Activated naive CD8-positive, alpha-beta T cell treated with anti-CD3 and anti-CD28 coated beads, Interleukin-2, amount 10 ng/mL, durations not matched to agents 7 days and 5 days (primary cell): ENCODE results near the gene APMAP. TPM values are rescaled to one million over a fixed set of nuclear protein-coding genes. Genes with fewer than 3 reads are reported as not detected.
"Not testable (repeated sequence)": the region's sequence is repeated elsewhere in the genome, so short reads cannot be mapped to it uniquely, and the experiment has no call there.

Experiments
- ATAC-seq: fragments of 150-1000 bp; cut with Tn5 transposase; one replicate; pipeline ENCODE4 v1.10.0; 2021; ENCODE audit warnings: low read depth, moderate library complexity
- POLR2A ChIA-PET: fragments of 350-600 bp; sonication (Branson Sonifier 250); formaldehyde crosslinking; loops from one replicate; lab custom pipeline; 2021; ENCODE audit warnings: antibody characterized with exemption; lab: Charles Lee
- DNase-seq: peaks from one replicate; pipeline ENCODE4 v3.0.0; 2021
- H3K27ac Mint-ChIP-seq: one replicate; pipeline ENCODE4 v1.8.0; 2022; ENCODE audit warnings: mild to moderate bottlenecking, mixed read lengths
- H3K27me3 Mint-ChIP-seq: one replicate; pipeline ENCODE4 v1.8.0; 2022; ENCODE audit warnings: mild to moderate bottlenecking, moderate library complexity, mixed read lengths
- H3K36me3 Mint-ChIP-seq: one replicate; pipeline ENCODE4 v1.8.0; 2021; ENCODE audit warnings: mild to moderate bottlenecking, mixed read lengths
- H3K4me1 Mint-ChIP-seq: one replicate; pipeline ENCODE4 v1.8.0; 2021; ENCODE audit warnings: mixed read lengths
- H3K4me3 Mint-ChIP-seq: one replicate; pipeline ENCODE4 v1.8.0; 2022; ENCODE audit warnings: mild to moderate bottlenecking, moderate library complexity, mixed read lengths
- H3K9me3 Mint-ChIP-seq: one replicate; pipeline ENCODE4 v1.8.0; 2021; ENCODE audit warnings: mixed read lengths
- total RNA-seq, 2 experiments: library from RNA; stranded (reverse); gene quantifications; one replicate each; pipeline ENCODE4 v1.2.3, GENCODE V29; 2021

Gene APMAP
- total RNA-seq, 2 experiments from 2014 or later = 60.7 to 64.6 TPM

DNA sequence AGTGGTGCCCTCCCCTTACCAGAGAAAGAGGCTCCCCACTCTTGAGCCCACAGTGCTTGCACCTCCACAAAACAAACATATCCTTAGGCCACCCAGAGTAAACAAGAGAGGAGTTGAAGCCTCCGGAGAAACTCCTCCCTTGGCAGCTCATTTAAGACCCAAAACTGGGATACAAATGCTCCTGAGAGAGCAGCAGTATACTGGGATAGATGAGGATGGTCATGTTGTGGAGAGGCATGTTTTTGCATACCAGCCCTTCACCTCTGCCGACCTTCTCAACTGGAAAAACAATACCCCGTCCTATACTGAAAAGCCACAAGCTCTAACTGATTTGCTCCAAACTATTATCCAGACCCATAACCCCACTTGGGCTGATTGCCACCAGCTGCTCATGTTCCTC lies 71.8 kb downstream of the APMAP start:
- H3K36me3 Mint-ChIP-seq, H3K27ac Mint-ChIP-seq, H3K4me1 Mint-ChIP-seq, POLR2A ChIA-PET, ATAC-seq, H3K9me3 Mint-ChIP-seq, H3K4me3 Mint-ChIP-seq, DNase-seq, H3K27me3 Mint-ChIP-seq: not testable (repeated sequence)

GRCh38 chr20:24919665-24920064 lies 72.9 kb downstream of the APMAP start:
- H3K4me3 Mint-ChIP-seq, H3K4me1 Mint-ChIP-seq, POLR2A ChIA-PET, H3K9me3 Mint-ChIP-seq, DNase-seq, H3K36me3 Mint-ChIP-seq, ATAC-seq, H3K27ac Mint-ChIP-seq, H3K27me3 Mint-ChIP-seq: not testable (repeated sequence)

- ATAC-seq (no peak), DNase-seq (no peak)
- H3K9me3 Mint-ChIP-seq = no peaks in the 10 kb centered on the region
- peaks cover 2% of the 10 kb centered on the region for H3K27me3 Mint-ChIP-seq
- peaks cover 3% of the 10 kb centered on the region for H3K4me1 Mint-ChIP-seq
- no peak overlapping the region for H3K27ac Mint-ChIP-seq
- no peaks in the 10 kb centered on the region for H3K36me3 Mint-ChIP-seq
- H3K4me3 Mint-ChIP-seq = no peak overlapping the region
- POLR2A ChIA-PET = no interaction called here
Measured at GRCh38 chr20:24918579-24919566, 73.7 kb downstream of the APMAP start.

GRCh38 chr20:24917797-24918578 lies 74.6 kb downstream of the APMAP start:
- peak; percentile 68 for DNase-seq
- Mint-ChIP-seq H3K9me3 (no peaks in the 10 kb centered on the region), H3K4me3 (no peak overlapping the region), H3K27ac (no peak overlapping the region), H3K27me3 (no peaks in the 10 kb centered on the region), H3K36me3 (no peaks in the 10 kb centered on the region), H3K4me1 (peaks cover 3% of the 10 kb centered on the region)
- peak; percentile 68 for ATAC-seq
- POLR2A ChIA-PET = no interaction called here

- no peaks in the 10 kb centered on the region for H3K27me3 Mint-ChIP-seq
- DNase-seq (no peak), ATAC-seq (no peak)
- POLR2A ChIA-PET = no interaction called here
- H3K36me3 Mint-ChIP-seq = no peaks in the 10 kb centered on the region
- H3K9me3 Mint-ChIP-seq = no peaks in the 10 kb centered on the region
- H3K4me3 Mint-ChIP-seq = no peak overlapping the region
- no peak overlapping the region for H3K27ac Mint-ChIP-seq
- peaks cover 3% of the 10 kb centered on the region for H3K4me1 Mint-ChIP-seq
Measured at GRCh38 chr20:24917056-24917455, 75.5 kb downstream of the APMAP start.

DNA sequence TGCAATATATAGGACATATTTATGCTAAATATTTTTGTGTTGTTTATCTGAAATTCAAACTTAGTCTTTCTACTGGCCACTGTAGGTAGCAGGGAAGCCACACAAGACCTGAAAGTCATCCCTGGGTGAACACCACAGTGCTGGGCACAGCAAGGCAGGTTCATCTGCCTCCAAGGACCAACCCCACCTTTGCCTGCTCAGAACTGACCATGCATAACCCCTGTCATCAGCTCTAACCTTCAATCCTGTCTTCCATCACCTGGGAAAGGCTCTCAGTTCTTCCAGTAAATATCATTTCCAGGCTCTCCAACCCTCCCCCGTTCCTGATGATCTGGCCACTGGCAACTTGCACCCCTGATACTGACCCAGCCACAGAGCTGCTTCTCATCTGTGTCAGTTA lies 76.1 kb downstream of the APMAP start:
- no peaks in the 10 kb centered on the region for H3K36me3 Mint-ChIP-seq
- peaks cover 3% of the 10 kb centered on the region for H3K4me1 Mint-ChIP-seq
- no peak overlapping the region for H3K27ac Mint-ChIP-seq
- POLR2A ChIA-PET = no interaction called here
- DNase-seq (no peak), ATAC-seq (no peak)
- no peaks in the 10 kb centered on the region for H3K27me3 Mint-ChIP-seq
- no peaks in the 10 kb centered on the region for H3K9me3 Mint-ChIP-seq
- H3K4me3 Mint-ChIP-seq = no peak overlapping the region

GRCh38 chr20:24915892-24916291 lies 76.7 kb downstream of the APMAP start:
- H3K27ac Mint-ChIP-seq = no peak overlapping the region
- no peak overlapping the region for H3K4me3 Mint-ChIP-seq
- ATAC-seq = no peak
- peaks cover 3% of the 10 kb centered on the region for H3K4me1 Mint-ChIP-seq
- no peak for DNase-seq
- no peaks in the 10 kb centered on the region for H3K9me3 Mint-ChIP-seq
- POLR2A ChIA-PET = no interaction called here
- no peaks in the 10 kb centered on the region for H3K36me3 Mint-ChIP-seq
- H3K27me3 Mint-ChIP-seq = no peaks in the 10 kb centered on the region

DNA sequence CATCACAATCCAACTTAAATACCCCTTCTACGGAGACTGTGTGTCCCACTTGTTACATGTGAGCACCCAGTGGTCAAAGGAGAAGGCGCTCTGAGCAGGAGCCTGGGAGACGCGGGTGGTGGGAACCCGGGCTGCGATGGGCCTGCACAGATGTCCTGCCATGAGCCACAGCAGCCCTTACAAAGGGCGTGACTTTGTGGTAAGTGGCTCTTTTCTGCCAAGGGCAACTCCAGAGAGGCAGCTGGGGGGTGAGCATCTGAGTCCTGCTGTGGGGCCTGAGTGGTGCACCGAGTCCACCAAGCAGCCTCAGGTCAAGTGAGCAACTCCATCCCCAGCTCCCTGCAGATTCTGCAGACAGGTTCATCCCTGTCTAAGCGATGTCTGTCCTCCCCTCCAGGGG lies 77.1 kb downstream of the APMAP start:
- H3K4me1 Mint-ChIP-seq = peaks cover 3% of the 10 kb centered on the region
- DNase-seq = no peak
- H3K9me3 Mint-ChIP-seq = no peaks in the 10 kb centered on the region
- no peaks in the 10 kb centered on the region for H3K27me3 Mint-ChIP-seq
- H3K4me3 Mint-ChIP-seq = no peak overlapping the region
- no peaks in the 10 kb centered on the region for H3K36me3 Mint-ChIP-seq
- POLR2A ChIA-PET = no interaction called here
- ATAC-seq = no peak
- no peak overlapping the region for H3K27ac Mint-ChIP-seq

DNA sequence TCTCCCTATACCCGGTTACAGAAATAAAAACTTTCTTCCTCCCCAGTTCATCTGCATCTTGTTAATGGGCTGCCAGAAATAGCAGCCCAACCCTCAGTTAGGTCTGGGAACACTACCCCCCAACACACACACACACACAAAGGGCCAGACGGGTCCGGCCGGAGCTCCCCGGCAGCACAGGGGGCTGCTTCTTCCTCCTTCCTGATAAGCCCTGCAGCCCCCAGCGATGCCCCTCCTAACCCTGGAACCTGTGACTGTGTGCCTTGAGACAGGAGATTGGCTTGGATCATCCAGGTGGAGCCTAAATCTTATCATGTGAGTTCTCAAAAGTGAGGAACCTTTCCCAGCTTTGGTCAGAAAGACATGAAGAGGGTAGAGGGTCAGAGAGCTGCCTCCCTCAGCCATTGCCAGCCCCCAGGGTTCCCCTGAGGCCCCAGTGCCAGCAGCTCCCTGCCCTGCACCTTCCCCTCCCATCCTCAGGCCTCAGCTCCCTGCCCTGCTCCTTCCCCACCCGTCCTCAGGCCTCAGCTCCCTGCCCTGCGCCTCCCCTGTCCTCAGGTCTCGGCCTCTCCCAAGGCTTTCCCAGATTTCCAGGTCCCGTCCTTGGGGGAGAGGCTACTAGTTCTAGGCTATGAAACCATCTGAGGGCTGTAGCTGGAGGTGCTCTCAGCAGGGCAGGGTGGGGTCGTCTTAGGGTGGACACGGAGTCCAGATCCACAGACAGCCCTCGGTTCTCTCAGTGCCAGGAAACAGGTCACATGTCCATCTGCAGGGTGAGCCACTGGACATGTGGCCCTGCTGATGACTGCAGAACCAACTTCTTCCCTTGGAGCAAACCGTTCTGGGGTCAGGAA lies 77.9 kb downstream of the APMAP start:
- Mint-ChIP-seq H3K4me1 (peaks cover 3% of the 10 kb centered on the region), H3K27ac (no peak overlapping the region), H3K27me3 (peaks cover 2% of the 10 kb centered on the region)

DNA sequence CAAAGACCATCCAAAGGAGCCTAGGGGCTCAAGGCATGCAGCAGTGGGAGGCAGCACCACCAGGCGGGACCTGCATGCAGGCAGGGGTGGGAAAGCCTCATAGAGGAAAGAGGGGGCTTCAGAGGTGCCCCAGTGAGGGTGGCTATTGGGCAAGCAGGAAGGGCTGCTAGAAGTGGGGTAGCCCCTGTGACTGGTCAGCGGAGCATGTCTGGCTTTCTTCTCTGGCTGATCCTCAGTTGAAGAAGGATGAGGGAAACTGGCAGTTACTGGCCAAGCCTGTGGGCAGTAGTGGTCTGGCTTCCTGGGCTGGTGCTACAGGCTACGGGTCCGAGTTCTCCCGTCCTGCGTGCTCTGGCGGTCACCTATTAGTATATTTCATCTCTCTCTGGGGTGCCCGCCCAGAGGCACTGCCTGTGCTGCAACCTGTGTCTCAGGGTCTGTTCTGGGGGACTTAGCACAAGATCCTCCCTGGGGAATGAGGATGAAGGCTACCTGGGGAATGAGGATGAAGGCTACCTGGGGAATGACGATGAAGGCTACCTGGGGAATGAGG lies 79.4 kb downstream of the APMAP start:
- no peak overlapping the region for H3K27ac Mint-ChIP-seq

More for the DNA sequence above, 77.9 kb downstream of the APMAP start:
- POLR2A ChIA-PET = no interaction called here
- H3K4me3 Mint-ChIP-seq = no peak overlapping the region
- H3K36me3 Mint-ChIP-seq = no peaks in the 10 kb centered on the region
- H3K9me3 Mint-ChIP-seq = no peaks in the 10 kb centered on the region
- DNase-seq = no peak
- no peak for ATAC-seq

More for the DNA sequence above, 79.4 kb downstream of the APMAP start:
- no peak overlapping the region for H3K4me3 Mint-ChIP-seq
- peaks cover 2% of the 10 kb centered on the region for H3K27me3 Mint-ChIP-seq
- POLR2A ChIA-PET = no interaction called here
- no peak for ATAC-seq
- DNase-seq = no peak
- H3K9me3 Mint-ChIP-seq = no peaks in the 10 kb centered on the region
- H3K4me1 Mint-ChIP-seq = no peaks in the 10 kb centered on the region
- no peaks in the 10 kb centered on the region for H3K36me3 Mint-ChIP-seq
